AG09309 (cell line): ENCODE data around the gene DGKA.
"Not testable (repeated sequence)": the region's sequence is repeated elsewhere in the genome, so short reads cannot be mapped to it uniquely, and the experiment has no call there.

ENCODE experiments used
- DNase-seq: peaks from one replicate; pipeline ENCODE4 v3.0.0-alpha.2; 2010; ENCODE audit warnings: low read depth
- H3K4me3 ChIP-seq: 2 replicates; pipeline ENCODE4 v1.5.1; 2011; ENCODE audit warnings: mild to moderate bottlenecking, low read depth, low read length, moderate library complexity; ENCODE audit not compliant: control insufficient read depth
- TF ChIP-seq, protein P1 (sequence below): IDR thresholded peaks from 2 replicates; pipeline ENCODE4 v1.5.1; 2011; ENCODE audit warnings: mild to moderate bottlenecking, low read depth, low read length, inconsistent platforms; ENCODE audit not compliant: insufficient read depth, control insufficient read depth; ENCODE audit errors: missing control alignments

DGKA gene

DNA sequence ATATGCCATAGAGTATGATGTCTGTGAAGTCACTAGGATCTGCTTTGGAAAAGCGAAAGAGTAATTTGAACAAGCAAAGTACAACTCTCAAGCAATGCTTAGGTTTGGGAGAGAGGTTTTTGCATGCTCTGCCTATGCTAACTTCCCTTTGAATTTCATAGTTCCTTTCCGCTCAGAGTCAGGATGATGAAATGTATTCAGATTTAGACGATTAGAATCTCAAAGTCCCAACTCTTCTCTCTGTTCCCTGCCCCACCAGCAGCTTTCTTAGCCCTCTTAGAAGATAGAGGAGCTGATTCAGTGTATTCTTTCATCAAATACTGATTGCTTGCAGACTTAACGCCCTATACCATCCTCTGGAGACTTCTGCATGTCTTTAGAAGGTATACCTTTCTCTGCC lies 54.4 kb downstream of the DGKA start:
- TF ChIP-seq, protein P1, sequence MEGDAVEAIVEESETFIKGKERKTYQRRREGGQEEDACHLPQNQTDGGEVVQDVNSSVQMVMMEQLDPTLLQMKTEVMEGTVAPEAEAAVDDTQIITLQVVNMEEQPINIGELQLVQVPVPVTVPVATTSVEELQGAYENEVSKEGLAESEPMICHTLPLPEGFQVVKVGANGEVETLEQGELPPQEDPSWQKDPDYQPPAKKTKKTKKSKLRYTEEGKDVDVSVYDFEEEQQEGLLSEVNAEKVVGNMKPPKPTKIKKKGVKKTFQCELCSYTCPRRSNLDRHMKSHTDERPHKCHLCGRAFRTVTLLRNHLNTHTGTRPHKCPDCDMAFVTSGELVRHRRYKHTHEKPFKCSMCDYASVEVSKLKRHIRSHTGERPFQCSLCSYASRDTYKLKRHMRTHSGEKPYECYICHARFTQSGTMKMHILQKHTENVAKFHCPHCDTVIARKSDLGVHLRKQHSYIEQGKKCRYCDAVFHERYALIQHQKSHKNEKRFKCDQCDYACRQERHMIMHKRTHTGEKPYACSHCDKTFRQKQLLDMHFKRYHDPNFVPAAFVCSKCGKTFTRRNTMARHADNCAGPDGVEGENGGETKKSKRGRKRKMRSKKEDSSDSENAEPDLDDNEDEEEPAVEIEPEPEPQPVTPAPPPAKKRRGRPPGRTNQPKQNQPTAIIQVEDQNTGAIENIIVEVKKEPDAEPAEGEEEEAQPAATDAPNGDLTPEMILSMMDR: no peak
- H3K4me3 ChIP-seq: no peak overlapping the region

GRCh38 chr12:55985976-55986375 lies 55.0 kb downstream of the DGKA start:
- not testable (repeated sequence) for DNase-seq, H3K4me3 ChIP-seq

More for the DNA sequence above, 54.4 kb downstream of the DGKA start:
- no peak for DNase-seq

GRCh38 chr12:55991110-55991509 lies 60.1 kb downstream of the DGKA start:
- TF ChIP-seq, protein P1: no peak
- no peak overlapping the region for H3K4me3 ChIP-seq
- no peak for DNase-seq

DNA sequence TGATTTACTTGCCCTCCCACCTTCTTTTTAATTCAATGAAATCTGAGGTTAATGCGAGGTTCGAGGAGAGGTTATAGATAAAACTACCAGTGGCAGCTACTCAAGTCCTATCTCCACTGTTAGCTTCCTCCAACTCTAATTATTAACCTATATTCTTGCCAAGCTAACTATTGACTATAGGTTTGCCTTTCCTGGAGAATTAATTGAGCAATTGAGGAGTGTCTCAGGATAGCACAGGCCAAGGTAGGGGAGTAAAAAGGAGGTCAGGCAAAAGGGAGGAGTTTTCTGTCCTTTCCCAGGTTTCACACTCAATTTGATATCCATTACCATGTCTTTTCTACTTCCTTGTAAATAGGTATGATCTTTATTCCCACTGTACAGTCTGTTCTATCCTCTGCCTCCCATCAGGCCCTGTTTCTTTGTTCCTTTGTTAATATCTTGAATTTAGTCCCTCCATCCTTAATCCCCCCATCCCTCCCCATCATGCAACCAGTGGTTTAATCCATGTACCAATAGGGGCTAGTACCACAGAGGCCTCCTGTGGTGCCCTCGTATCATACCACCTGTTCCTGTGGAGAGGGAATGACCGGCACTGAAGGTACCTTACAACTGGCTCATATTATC lies 62.4 kb downstream of the DGKA start:
- H3K4me3 ChIP-seq: no peak overlapping the region
- TF ChIP-seq, protein P1: no peak
- DNase-seq: no peak

DNA sequence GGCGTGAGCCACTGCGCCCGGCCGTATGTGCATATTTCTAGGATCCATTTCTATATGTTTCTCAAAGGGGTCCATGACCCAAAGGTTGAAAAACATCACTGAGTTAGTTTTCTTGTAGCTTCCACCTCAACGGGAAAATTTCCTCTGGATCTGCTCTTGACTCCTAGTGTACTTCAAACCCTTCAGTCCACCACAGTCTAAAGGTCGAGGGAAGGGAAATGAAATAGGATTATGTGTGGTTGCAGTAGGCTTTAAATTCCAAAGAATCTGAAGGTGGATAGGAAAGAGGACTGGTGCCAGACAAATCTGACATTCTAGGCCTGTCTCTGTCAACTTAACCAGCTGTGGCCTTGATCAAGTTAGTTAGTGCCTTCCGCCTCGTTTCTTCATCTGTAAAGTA lies 64.4 kb downstream of the DGKA start:
- DNase-seq: no peak
- TF ChIP-seq, protein P1: no peak
- no peak overlapping the region for H3K4me3 ChIP-seq

GRCh38 chr12:55996201-55996714 lies 65.3 kb downstream of the DGKA start:
- no peak for DNase-seq
- peak overlapping the region; percentile 82 for H3K4me3 ChIP-seq
- TF ChIP-seq, protein P1: peak; percentile 78

GRCh38 chr12:55996715-55997534 lies 66.0 kb downstream of the DGKA start, which contains the start of gene SUOX:
Gene SUOX (plus strand): TSS chr12:55997276. CDS start chr12:56002222, 4,946 bp downstream.
- TF ChIP-seq, protein P1: no peak
- peak; percentile 92 for DNase-seq
- H3K4me3 ChIP-seq: peak within 1 kb of the TSS; percentile 82
